Fibroblast of the aortic adventitia (primary cell): Measurements from ENCODE around the gene MTRR. TPM values are rescaled to one million over a fixed set of nuclear protein-coding genes. Genes with fewer than 3 reads are reported as not detected.

Experiments used
- DNase-seq: peaks from one replicate; pipeline ENCODE4 v3.0.0-alpha.2; 2010; ENCODE audit warnings: low read depth
- H3K4me3 ChIP-seq: 2 replicates; pipeline ENCODE4 v1.5.1; 2011; ENCODE audit warnings: low read depth, mild to moderate bottlenecking, control low read depth, low read length, moderate library complexity
- total RNA-seq: library from RNA; depleted of rRNA; stranded (reverse); fragments of >200 nt; gene quantifications from 2 replicates; pipeline ENCODE4 v1.2.3, GENCODE V29; 2012; ENCODE audit warnings: low replicate concordance
- TF ChIP-seq, protein P1 (sequence below): IDR thresholded peaks from 2 replicates; pipeline ENCODE4 v1.5.1; 2011; ENCODE audit warnings: mild to moderate bottlenecking, low read length, control low read depth, inconsistent platforms; ENCODE audit not compliant: insufficient read depth

The MTRR gene
- total RNA-seq, 1 donor = 40.3 TPM

DNA sequence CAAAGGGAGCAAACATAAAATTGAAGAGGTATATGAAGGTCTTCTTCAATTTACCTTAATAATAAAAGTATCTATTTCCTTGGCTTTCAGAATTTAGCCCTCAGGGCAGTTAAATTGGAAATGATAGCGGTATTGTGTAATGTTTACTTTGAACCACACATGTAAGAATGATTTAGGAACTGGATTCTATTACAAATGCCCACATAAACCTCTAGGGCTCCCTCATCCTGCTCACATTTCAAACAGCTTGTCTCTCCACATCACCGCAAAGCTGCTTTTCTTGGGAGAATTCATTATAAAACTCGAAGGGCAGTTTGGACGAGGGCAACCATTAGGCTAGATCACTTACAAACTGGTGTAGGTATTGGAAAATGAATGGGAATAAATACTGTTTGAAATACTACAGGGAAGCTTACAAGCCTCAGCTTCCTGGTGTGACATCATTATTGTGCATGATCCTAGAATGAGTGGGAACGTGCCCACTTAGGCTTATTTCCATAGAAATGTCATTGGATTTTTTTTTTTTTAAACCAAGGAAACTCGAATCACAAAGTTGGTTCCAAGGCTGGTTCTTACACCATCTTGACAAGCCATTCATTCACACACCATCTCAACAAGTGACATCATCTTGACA lies 47.3 kb downstream of the MTRR start:
- no peak for DNase-seq
- TF ChIP-seq, protein P1, sequence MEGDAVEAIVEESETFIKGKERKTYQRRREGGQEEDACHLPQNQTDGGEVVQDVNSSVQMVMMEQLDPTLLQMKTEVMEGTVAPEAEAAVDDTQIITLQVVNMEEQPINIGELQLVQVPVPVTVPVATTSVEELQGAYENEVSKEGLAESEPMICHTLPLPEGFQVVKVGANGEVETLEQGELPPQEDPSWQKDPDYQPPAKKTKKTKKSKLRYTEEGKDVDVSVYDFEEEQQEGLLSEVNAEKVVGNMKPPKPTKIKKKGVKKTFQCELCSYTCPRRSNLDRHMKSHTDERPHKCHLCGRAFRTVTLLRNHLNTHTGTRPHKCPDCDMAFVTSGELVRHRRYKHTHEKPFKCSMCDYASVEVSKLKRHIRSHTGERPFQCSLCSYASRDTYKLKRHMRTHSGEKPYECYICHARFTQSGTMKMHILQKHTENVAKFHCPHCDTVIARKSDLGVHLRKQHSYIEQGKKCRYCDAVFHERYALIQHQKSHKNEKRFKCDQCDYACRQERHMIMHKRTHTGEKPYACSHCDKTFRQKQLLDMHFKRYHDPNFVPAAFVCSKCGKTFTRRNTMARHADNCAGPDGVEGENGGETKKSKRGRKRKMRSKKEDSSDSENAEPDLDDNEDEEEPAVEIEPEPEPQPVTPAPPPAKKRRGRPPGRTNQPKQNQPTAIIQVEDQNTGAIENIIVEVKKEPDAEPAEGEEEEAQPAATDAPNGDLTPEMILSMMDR = no peak
- H3K4me3 ChIP-seq = no peak overlapping the region

DNA sequence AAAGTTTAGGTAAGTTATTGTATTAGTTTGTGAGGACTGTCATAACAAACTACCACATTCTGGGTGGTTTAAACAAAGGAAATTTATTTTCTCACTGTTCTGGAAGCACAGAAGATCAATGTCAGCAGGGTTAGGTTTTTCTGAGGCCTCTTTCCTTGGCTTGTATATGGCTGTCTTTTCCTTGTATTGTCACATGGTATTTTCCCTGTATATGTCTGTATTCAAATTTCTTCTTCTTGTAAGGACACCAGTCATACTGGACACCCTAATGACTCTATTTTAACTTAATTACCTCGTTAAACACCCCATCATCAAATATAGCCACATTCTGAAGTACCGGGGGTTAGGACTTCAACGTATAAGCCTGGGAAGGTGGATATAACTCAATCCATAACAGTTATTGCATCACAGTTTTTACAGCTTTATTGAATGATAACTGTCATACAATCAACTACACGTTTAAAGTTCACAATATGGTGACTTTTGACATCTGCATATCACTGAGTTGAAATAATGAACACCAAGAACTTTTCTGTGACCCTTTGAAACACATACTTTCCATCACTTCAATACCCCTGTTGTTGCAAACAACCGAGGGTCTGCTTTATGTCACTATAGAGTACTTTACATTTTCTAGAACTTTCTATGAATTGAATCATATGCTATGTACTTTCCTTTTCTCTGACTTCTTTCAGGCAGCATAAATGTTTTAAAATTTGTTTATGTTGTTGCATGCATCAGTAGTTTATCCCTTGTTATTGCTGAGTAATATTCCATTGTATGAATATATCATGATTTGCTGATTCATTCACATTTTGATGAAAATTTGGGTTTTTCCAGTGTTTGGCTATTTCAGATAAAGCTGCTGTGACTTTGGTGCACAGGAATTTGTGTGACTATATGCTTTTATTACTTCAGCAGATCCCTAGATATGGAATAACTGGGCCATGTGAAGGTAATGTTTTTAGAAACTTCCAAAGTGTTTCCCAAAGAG lies 48.5 kb downstream of the MTRR start:
- TF ChIP-seq, protein P1 = no peak
- DNase-seq = no peak
- H3K4me3 ChIP-seq = no peak overlapping the region

DNA sequence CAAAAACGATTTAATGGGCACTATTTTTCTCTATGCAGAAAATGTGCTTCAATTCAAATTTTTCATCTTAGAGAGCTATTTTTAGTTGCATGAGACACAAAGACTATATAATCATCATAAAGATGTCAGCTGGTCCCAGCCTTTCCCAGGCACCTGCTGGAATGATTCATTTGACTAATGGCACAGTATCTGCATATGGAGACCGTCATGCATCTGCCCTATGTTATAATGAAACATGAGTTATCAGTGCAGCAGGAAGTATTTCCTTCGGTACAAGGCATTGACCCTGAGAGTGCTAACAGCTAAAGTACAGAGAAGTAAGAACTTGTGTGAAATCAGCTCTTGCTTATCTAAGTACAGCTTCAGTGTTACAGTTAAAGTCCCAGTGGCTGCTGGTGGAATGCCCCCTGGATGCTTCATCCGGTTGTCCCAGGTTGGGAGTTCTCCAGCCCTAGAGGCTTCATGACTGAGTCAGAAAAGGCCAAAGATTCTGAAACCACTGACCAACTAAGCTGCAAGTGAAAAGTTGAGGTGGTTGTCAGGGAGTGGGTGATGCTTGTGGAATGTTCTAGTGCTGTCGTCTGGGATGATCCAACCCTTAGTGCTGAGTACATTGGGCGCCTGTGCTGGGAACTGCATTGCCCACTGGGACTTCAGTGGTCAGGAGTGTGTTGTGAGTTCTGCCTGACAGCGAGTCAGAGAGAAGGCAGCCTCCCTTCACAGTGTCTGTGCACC lies 57.2 kb downstream of the MTRR start:
- TF ChIP-seq, protein P1 = peak; percentile 6
- peak; percentile 82 for DNase-seq
- no peak overlapping the region for H3K4me3 ChIP-seq

DNA sequence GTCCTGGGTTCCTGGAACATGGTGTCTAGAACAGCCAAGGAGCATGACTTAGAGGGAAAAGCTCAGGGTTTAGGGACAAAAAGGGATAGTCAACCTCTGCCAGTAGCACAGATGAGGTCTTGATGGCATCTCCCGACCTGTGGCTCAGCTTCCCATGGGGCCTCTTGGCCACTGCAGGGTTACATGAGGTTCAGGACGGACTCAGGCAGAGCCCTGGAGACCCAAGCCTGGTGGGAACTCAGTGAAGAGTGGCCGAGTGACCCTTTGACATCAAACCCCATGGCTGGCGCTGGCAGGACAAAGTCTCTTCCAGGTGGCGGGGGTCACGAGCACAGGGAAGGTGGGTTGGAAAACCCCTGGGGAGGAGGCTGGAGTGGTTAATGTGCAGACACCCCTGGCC lies 57.8 kb downstream of the MTRR start:
- no peak for DNase-seq
- H3K4me3 ChIP-seq = no peak overlapping the region
- TF ChIP-seq, protein P1 = no peak

DNA sequence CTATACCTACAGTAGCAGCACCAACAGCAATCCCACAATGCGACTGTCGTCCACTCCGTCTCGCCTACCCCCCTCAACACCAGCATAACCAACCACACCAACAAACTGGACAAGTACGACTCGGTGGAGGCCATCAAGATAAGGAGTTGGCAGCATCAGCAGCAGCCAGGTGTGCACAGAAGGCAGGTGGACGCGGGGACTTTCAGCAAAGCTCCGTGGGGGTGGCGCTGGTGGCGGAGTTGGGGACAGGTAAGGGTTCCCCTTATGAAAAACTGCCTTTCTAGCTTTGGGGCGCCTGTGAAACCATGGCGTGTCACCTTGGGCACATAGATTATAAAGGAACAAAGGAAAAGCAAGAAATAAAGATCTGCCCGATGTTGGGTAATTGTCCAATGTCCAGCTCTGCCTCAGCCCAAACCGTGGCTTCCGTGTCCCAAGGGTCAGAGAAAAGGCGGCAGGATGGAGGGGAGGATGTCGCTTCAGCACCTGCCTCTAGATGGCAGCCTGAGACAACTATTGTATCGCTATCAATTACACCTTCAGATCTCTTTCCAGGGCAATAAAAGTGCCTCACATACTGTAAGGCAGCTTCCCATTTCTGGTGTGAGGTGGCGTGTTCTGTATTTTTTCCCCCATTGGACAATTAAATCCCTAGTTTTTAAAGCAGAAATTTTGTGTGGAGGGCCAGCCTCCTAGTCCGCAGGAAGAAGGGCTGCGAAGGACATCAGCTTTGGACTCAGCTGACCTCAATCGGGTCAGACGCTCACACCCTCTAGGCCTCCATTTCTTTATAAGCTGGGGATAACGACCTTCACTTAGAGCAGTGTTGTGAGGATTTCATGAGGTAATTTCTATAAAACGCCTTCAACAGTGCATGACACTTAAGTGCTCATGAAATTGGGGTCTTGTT lies 58.8 kb downstream of the MTRR start:
- no peak overlapping the region for H3K4me3 ChIP-seq
- peak; percentile 64 for DNase-seq
- TF ChIP-seq, protein P1 = peak; percentile 80

DNA sequence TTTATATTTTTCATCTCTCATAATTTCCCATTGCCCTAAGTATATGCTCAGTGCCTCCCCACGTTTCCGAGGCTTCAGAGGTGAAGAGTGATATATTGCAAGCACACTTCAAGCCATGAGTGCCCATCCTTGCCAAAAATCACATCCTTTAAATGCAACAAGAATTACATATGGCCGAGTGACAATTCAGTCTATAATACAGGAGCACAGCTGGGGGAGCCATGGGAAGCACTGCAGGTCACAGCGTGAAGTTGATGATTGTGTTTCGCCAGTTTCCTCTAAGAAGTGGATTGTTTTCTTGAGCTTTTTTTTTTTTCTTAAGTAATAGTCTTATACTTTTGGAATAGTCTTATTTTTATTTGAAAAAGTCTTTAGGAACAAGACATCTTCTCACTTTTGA lies 61.1 kb downstream of the MTRR start:
- H3K4me3 ChIP-seq = no peak overlapping the region
- TF ChIP-seq, protein P1 = no peak
- no peak for DNase-seq
